Renal pelvis (tissue), 12 donors: ENCODE results near the gene GOLGA6L25. TPM values are rescaled to one million over a fixed set of nuclear protein-coding genes. Genes with fewer than 3 reads are reported as not detected.
"Not testable (repeated sequence)": the region's sequence is repeated elsewhere in the genome, so short reads cannot be mapped to it uniquely, and the experiment has no call there.

Experiments
- DNase-seq: peaks from one replicate; pipeline ENCODE4 v3.0.0-alpha.2; 2013
- long read RNA-seq, 16 experiments: transcript quantifications; one replicate each; lab custom pipeline, GENCODE V29; 2026
- polyA plus RNA-seq, 3 donors: library from polyadenylated mRNA; unstranded; fragments of 120-200 nt; gene quantifications; one replicate each; pipeline ENCODE4 v1.2.1, GENCODE V29; 2013; ENCODE audit not compliant: insufficient read length in 3 of 3

GOLGA6L25 gene
- polyA plus RNA-seq: not detected
- long read RNA-seq, donor 1: 0 reads
- long read RNA-seq, donor 2: 0 reads
- long read RNA-seq, donor 3: 0 reads
- long read RNA-seq, donor 4: 0 reads
- long read RNA-seq, donor 5: 0 reads
- long read RNA-seq, donor 6: 0 reads
- long read RNA-seq, donor 7: 0 reads
- long read RNA-seq, donor 8: 0 reads
- long read RNA-seq, donor 9: 0 reads
- long read RNA-seq, donor 10: 0 reads
- long read RNA-seq, donor 11: 0 reads
- long read RNA-seq, donor 12: 0 reads
- long read RNA-seq, donor 13: 0 reads
- long read RNA-seq, donor 14: 0 reads
- long read RNA-seq, donor 15: 0 reads
- long read RNA-seq, donor 16: 0 reads

- DNase-seq: not testable (repeated sequence)
Measured at GRCh38 chr15:28553268-28553667, at the start of gene GOLGA6L25. TSS of gene GOLGA6L25 (plus strand) at chr15:28553568. CDS start at chr15:28553629, 61 bp downstream.

- DNase-seq: not testable (repeated sequence)
Measured at GRCh38 chr15:28508217-28508889, 45.0 kb upstream of the GOLGA6L25 start.

- not testable (repeated sequence) for DNase-seq
Measured at GRCh38 chr15:28514128-28514527, 39.2 kb upstream of the GOLGA6L25 start.

- DNase-seq: not testable (repeated sequence)
Measured at GRCh38 chr15:28515208-28515607, 38.2 kb upstream of the GOLGA6L25 start.

- not testable (repeated sequence) for DNase-seq
Measured at GRCh38 chr15:28532954-28533353, 20.4 kb upstream of the GOLGA6L25 start, which contains the start of gene GOLGA8G. TSS of gene GOLGA8G (minus strand) at chr15:28532971. CDS start at chr15:28532909, 62 bp downstream.

- not testable (repeated sequence) for DNase-seq
Measured at GRCh38 chr15:28573351-28573750, 20.0 kb downstream of the GOLGA6L25 start.

GRCh38 chr15:28588977-28589606 is 35.7 kb downstream of the GOLGA6L25 start:
- not testable (repeated sequence) for DNase-seq

GRCh38 chr15:28589769-28590168 is 36.4 kb downstream of the GOLGA6L25 start:
- not testable (repeated sequence) for DNase-seq

GRCh38 chr15:28592395-28592794 is 39.0 kb downstream of the GOLGA6L25 start:
- not testable (repeated sequence) for DNase-seq

GRCh38 chr15:28593424-28594129 is 40.2 kb downstream of the GOLGA6L25 start:
- not testable (repeated sequence) for DNase-seq

- not testable (repeated sequence) for DNase-seq
Measured at GRCh38 chr15:28597471-28597870, 44.1 kb downstream of the GOLGA6L25 start.

- DNase-seq: not testable (repeated sequence)
Measured at GRCh38 chr15:28598209-28598608, 44.8 kb downstream of the GOLGA6L25 start.

- not testable (repeated sequence) for DNase-seq
Measured at GRCh38 chr15:28602152-28602551, 48.8 kb downstream of the GOLGA6L25 start.

Other genes with a start within 250 kb of the GOLGA6L25 start
- 10 to 100 TPM; 48.7 to 73.3 (median 61.2) TPM for gene HERC2, start 231.4 kb upstream of the GOLGA6L25 start, polyA plus RNA-seq
- gene GOLGA6L24, start 195.5 kb upstream of the GOLGA6L25 start, polyA plus RNA-seq: not detected
- gene GOLGA8F, start 174.9 kb upstream of the GOLGA6L25 start, polyA plus RNA-seq: under 1 TPM in 1 of 3 donors, not detected in 2; 0.01 TPM
- under 1 TPM in 2 of 3 donors, not detected in 1; 0.04 to 0.22 TPM for gene GOLGA8G, start 20.6 kb upstream of the GOLGA6L25 start, polyA plus RNA-seq
- 1 to 10 TPM; 2.1 to 6.1 (median 3.9) TPM for gene GOLGA8M, start 158.9 kb downstream of the GOLGA6L25 start, polyA plus RNA-seq